Measurements from ENCODE around the gene DND1. TPM values are rescaled to one million over a fixed set of nuclear protein-coding genes. Genes with fewer than 3 reads are reported as not detected.
A peak's percentile ranks its signal among the peaks of the same experiment; 100 is the strongest.

Gene DND1
- total and polyA plus RNA-seq, 4 donors, result 0.60 to 1.9 (median 1.6) TPM

DNA sequence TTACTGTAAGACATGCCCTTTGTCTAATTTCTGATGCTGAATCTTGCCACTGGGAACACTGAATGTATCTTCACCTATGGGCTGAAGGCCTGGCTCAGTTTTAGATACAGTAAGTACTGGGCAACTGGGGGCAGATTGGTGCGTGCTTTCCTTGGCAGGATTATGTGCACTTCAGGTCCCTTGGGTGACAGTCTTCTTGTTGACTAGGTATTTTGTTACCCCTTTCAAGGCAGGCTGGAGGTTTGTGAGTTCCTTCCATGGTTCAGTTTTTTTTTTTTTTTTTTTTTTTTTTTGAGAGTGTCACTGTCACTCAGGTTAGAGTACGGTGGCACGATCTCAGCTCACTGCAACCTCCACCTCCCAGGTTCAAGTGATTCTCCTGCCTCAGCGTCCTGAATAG, 34.4 kb upstream of the DND1 start:
- Histone ChIP-seq H3K36me3 (ENCODE audit: control insufficient read depth in 4 of 4, insufficient read depth in 4 of 4, low read length in 4 of 4) (peaks cover 18 to 26% (median 25%) of the 10 kb centered on the region in 4 donors), H3K27ac (ENCODE audit: low read depth in 1 of 2, low read length in 1 of 2) (no peak overlapping the region), H3K9ac (ENCODE audit: insufficient read depth in 1 of 2, low read length in 2 of 2) (no peak overlapping the region), H3K27me3 (ENCODE audit: control insufficient read depth in 3 of 3, insufficient read depth in 3 of 3, low read length in 2 of 3) (no peaks in the 10 kb centered on the region), H3K4me3 (no peak overlapping the region), H3K9me3 (ENCODE audit: control insufficient read depth in 4 of 4, insufficient read depth in 3 of 4, low read length in 3 of 4) (no peaks in the 10 kb centered on the region), H3K4me1 (ENCODE audit: control insufficient read depth in 5 of 5, insufficient read depth in 5 of 5, low read length in 5 of 5) (no peaks in the 10 kb centered on the region)
- DNase-seq, result no peak
- no peak for ATAC-seq (ENCODE audit: insufficient read depth, low FRiP score)
- WGBS, 2 donors, result 95 to 96% methylated on average over 4 of the region's 4 CpGs
- TF ChIP-seq, protein P1, sequence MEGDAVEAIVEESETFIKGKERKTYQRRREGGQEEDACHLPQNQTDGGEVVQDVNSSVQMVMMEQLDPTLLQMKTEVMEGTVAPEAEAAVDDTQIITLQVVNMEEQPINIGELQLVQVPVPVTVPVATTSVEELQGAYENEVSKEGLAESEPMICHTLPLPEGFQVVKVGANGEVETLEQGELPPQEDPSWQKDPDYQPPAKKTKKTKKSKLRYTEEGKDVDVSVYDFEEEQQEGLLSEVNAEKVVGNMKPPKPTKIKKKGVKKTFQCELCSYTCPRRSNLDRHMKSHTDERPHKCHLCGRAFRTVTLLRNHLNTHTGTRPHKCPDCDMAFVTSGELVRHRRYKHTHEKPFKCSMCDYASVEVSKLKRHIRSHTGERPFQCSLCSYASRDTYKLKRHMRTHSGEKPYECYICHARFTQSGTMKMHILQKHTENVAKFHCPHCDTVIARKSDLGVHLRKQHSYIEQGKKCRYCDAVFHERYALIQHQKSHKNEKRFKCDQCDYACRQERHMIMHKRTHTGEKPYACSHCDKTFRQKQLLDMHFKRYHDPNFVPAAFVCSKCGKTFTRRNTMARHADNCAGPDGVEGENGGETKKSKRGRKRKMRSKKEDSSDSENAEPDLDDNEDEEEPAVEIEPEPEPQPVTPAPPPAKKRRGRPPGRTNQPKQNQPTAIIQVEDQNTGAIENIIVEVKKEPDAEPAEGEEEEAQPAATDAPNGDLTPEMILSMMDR (IDR thresholded peaks at IDR 0.05; ENCODE audit: control extremely low read depth, extremely low read depth), result no peak

DNA sequence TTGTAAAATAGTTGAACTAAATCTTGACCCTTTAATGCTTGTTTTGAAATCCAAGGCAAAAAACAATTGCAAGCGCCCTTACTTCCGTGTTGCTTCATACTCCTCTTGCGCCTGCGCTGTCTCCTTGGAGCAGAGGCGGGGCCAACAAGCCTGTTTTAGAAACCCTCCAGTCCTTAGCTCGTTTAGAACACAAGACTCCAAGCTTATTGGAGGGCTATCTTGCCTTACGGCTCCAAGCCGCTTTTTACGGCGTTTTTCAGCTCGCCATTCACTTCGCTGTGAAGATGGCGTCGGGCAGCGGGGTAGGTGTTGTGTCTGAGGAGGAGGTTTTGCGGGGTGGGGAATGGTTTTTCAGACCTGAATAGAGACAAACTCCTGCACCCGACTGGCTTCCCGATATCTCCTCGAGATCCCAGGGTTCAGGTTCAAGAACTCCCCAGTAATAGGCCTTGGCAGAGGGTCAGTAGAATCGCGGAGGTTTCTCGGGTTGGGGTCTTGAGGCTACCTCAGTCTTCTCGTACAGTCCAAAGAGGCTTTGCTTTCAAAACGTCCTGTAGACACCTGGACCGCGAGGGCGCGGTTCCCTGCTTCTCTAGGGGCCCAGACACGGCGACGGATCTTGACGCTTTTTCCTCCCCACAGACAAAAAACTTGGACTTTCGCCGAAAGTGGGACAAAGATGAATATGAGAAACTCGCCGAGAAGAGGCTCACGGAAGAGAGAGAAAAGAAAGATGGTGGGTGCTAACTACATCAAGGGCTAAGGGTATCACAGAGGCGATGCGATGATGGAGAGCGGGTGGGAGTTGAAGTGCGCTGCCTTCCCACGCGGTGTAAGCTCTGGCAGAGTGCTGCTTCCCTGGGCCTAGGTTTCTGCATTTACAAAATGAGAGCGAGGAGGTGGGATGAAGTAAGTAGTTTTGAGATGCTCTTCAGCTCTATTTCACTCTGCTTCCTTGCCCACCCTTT, 27.1 kb upstream of the DND1 start, which contains the start of gene ZMAT2:
Gene ZMAT2, plus strand, starts transcription at position 271 of the 968 bp plus-strand sequence. Its CDS starts 14 bp downstream, at position 285.
- DNase-seq (peak; percentile 95 to 99 (median 98)), ATAC-seq (ENCODE audit: insufficient read depth, low FRiP score) (peak; percentile 100)
- Histone ChIP-seq H3K27me3 (ENCODE audit: control insufficient read depth in 3 of 3, insufficient read depth in 3 of 3, low read length in 2 of 3) (no peaks in the 10 kb centered on the region), H3K4me1 (ENCODE audit: control insufficient read depth in 5 of 5, insufficient read depth in 5 of 5, low read length in 5 of 5) (peaks cover 0 to 13% (median 5%) of the 10 kb centered on the region in 5 donors), H3K36me3 (ENCODE audit: control insufficient read depth in 4 of 4, insufficient read depth in 4 of 4, low read length in 4 of 4) (peaks cover 46 to 70% (median 54%) of the 10 kb centered on the region in 4 donors), H3K9me3 (ENCODE audit: control insufficient read depth in 4 of 4, insufficient read depth in 3 of 4, low read length in 3 of 4) (no peaks in the 10 kb centered on the region), H3K27ac (ENCODE audit: low read depth in 1 of 2, low read length in 1 of 2) (peak within 1 kb of the TSS; percentile 39 to 80), H3K4me3 (peak within 1 kb of the TSS; percentile 80), H3K9ac (ENCODE audit: insufficient read depth in 1 of 2, low read length in 2 of 2) (peak within 1 kb of the TSS; percentile 82 to 85)
- TF ChIP-seq, protein P1 (IDR thresholded peaks at IDR 0.05; ENCODE audit: control extremely low read depth, extremely low read depth), result no peak
- WGBS, 2 donors, result 1 to 3% methylated on average over 44 of the region's 44 CpGs

DNA sequence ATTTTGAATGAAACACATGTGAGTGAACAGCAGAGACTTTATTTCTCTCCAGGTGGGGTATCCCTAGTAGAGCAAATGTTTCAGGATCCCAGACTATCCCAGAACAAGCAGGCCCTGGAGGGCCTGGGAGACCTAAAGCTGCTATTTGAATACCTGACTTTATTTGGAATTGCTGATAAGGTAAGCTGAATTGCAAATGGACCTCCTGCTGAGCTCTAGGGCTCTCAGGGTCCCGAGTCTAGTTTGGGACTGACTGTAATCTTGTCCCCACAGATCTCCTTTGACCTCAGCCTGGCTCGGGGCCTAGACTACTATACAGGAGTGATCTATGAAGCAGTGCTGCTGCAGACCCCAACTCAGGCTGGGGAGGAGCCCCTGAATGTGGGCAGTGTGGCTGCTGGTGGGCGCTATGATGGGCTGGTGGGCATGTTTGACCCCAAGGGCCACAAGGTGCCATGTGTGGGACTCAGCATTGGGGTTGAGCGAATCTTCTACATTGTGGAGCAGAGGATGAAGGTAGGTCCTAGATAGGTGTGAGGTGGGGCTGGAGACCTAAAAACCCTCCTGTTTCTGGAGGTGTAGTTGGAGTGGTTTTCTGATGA, 23.6 kb upstream of the DND1 start:
- 91 to 96% methylated on average over 4 of the region's 4 CpGs for WGBS, 2 donors
- DNase-seq (no peak), ATAC-seq (ENCODE audit: insufficient read depth, low FRiP score) (no peak)
- Histone ChIP-seq H3K36me3 (ENCODE audit: control insufficient read depth in 4 of 4, insufficient read depth in 4 of 4, low read length in 4 of 4) (peaks cover 44 to 59% (median 46%) of the 10 kb centered on the region in 4 donors), H3K9me3 (ENCODE audit: control insufficient read depth in 4 of 4, insufficient read depth in 3 of 4, low read length in 3 of 4) (no peaks in the 10 kb centered on the region), H3K27me3 (ENCODE audit: control insufficient read depth in 3 of 3, insufficient read depth in 3 of 3, low read length in 2 of 3) (no peaks in the 10 kb centered on the region), H3K27ac (ENCODE audit: low read depth in 1 of 2, low read length in 1 of 2) (no peak overlapping the region), H3K4me3 (no peak overlapping the region), H3K4me1 (ENCODE audit: control insufficient read depth in 5 of 5, insufficient read depth in 5 of 5, low read length in 5 of 5) (peaks cover 0 to 18% (median 11%) of the 10 kb centered on the region in 5 donors), H3K9ac (ENCODE audit: insufficient read depth in 1 of 2, low read length in 2 of 2) (no peak overlapping the region)
- TF ChIP-seq, protein P1 (IDR thresholded peaks at IDR 0.05; ENCODE audit: control extremely low read depth, extremely low read depth), result no peak
